B cell (primary cell): ENCODE data around the gene DIPK1A. TPM values are rescaled to one million over a fixed set of nuclear protein-coding genes. Genes with fewer than 3 reads are reported as not detected.
A peak's percentile ranks its signal among the peaks of the same experiment; 100 is the strongest.

ENCODE experiments used
- ATAC-seq: fragments of 200-7000 bp; cut with Tn5 transposase; one replicate; pipeline ENCODE4 v1.10.0; 2021; ENCODE audit warnings: low read depth, mild to moderate bottlenecking, moderate number of reproducible peaks, moderate library complexity
- CTCF ChIA-PET: fragments of 350-600 bp; sonication (Branson Sonifier 250); formaldehyde crosslinking; loops from one replicate; lab custom pipeline; 2021; ENCODE audit warnings: antibody characterized with exemption, inconsistent platforms; lab: Charles Lee
- POLR2A ChIA-PET: fragments of 350-600 bp; sonication (Branson Sonifier 250); formaldehyde crosslinking; loops from one replicate; lab custom pipeline; 2021; ENCODE audit warnings: antibody characterized with exemption; lab: Charles Lee
- DNase-seq: peaks from one replicate; pipeline ENCODE4 v3.0.0; 2013
- H2AFZ ChIP-seq: 2 replicates; pipeline ENCODE4 v1.6.1; 2012; ENCODE audit warnings: mild to moderate bottlenecking, low read depth, low read length; ENCODE audit not compliant: insufficient read depth, poor library complexity, severe bottlenecking
- H3K27ac ChIP-seq, 2 donors: 1 replicate in 1 of 2; 2 replicates in 1 of 2; pipeline ENCODE4 v1.5.1; 2012 to 2013; ENCODE audit warnings: low read length in 2 of 2, mild to moderate bottlenecking in 2 of 2, moderate library complexity in 1 of 2
- H3K27me3 ChIP-seq, 4 experiments: fragments of 200-600 bp in 1 of 4; sonication (generic) in 1 of 4; replicated peaks in 1 of 4; 1 replicate in 2 of 4; 2 replicates in 2 of 4; pipeline versions ENCODE4 v1.6.1 to v1.7.0; 2013 to 2016; ENCODE audit warnings: low read length in 3 of 4, mild to moderate bottlenecking in 2 of 4, mixed read lengths in 1 of 4, moderate library complexity in 1 of 4; ENCODE audit not compliant: insufficient read depth in 4 of 4, control insufficient read depth in 3 of 4; ENCODE audit errors: control extremely low read depth in 1 of 4
- H3K36me3 ChIP-seq, 2 experiments: replicated peaks in 1 of 2; 1 replicate in 1 of 2; 2 replicates in 1 of 2; pipeline versions ENCODE4 v1.6.1 to v1.7.1; 2013; ENCODE audit warnings: low read length in 1 of 2; ENCODE audit not compliant: insufficient read depth in 2 of 2, control insufficient read depth in 1 of 2; ENCODE audit errors: control extremely low read depth in 1 of 2, extremely low read depth in 1 of 2
- H3K4me1 ChIP-seq, 2 donors: fragments of 200-600 bp in 1 of 2; sonication (generic) in 1 of 2; 1 replicate in 1 of 2; 2 replicates in 1 of 2; pipeline versions ENCODE4 v1.5.1 to v1.6.1; 2013 to 2017; ENCODE audit warnings: low read length in 2 of 2; ENCODE audit not compliant: control insufficient read depth in 2 of 2, insufficient read depth in 2 of 2
- H3K4me2 ChIP-seq: replicated peaks from 2 replicates; pipeline ENCODE3; 2012; ENCODE audit warnings: mild to moderate bottlenecking, low read depth, low read length; ENCODE audit not compliant: poor library complexity, severe bottlenecking
- H3K4me3 ChIP-seq, 5 experiments: fragments of 200-600 bp in 1 of 5; sonication (generic) in 1 of 5; 1 replicate in 3 of 5; 2 replicates in 2 of 5; pipeline versions ENCODE4 v1.5.1 to v1.7.0; 2011 to 2016; ENCODE audit warnings: low read length in 4 of 5, mild to moderate bottlenecking in 4 of 5, low read depth in 2 of 5, control low read depth in 1 of 5, moderate library complexity in 1 of 5; ENCODE audit not compliant: insufficient read depth in 1 of 5; ENCODE audit errors: control extremely low read depth in 1 of 5, extremely low read depth in 1 of 5
- H3K79me2 ChIP-seq: fragments of 200-600 bp; sonication (generic); one replicate; pipeline ENCODE4 v1.6.0; 2016; ENCODE audit warnings: low read length; ENCODE audit not compliant: control insufficient read depth, insufficient read depth
- H3K9ac ChIP-seq: fragments of 200-600 bp; sonication (generic); 2 replicates; pipeline ENCODE4 v1.6.1; 2017; ENCODE audit warnings: mild to moderate bottlenecking, low read length, moderate library complexity
- H3K9me3 ChIP-seq, 3 donors: one replicate each; pipeline versions ENCODE4 v1.6.1 to v1.7.1; 2013; ENCODE audit warnings: low read length in 2 of 3; ENCODE audit not compliant: control insufficient read depth in 2 of 3, insufficient read depth in 1 of 3; ENCODE audit errors: control extremely low read depth in 1 of 3
- H4K20me1 ChIP-seq: 2 replicates; pipeline ENCODE4 v1.6.0; 2012; ENCODE audit warnings: mild to moderate bottlenecking, low read length; ENCODE audit not compliant: insufficient read depth, control insufficient read depth, poor library complexity, severe bottlenecking
- H3K27ac Mint-ChIP-seq: one replicate; pipeline ENCODE4 v1.8.0; 2021; ENCODE audit warnings: mixed read lengths
- H3K27me3 Mint-ChIP-seq: one replicate; pipeline ENCODE4 v1.8.0; 2021; ENCODE audit warnings: mixed read lengths
- H3K4me1 Mint-ChIP-seq: one replicate; pipeline ENCODE4 v1.8.0; 2021; ENCODE audit warnings: mixed read lengths
- H3K4me3 Mint-ChIP-seq: one replicate; pipeline ENCODE4 v1.8.0; 2021; ENCODE audit warnings: mixed read lengths
- H3K9me3 Mint-ChIP-seq: one replicate; pipeline ENCODE4 v1.8.0; 2022; ENCODE audit warnings: mixed read lengths; ENCODE audit not compliant: insufficient read depth
- CTCF ChIP-seq: fragments of 200-600 bp; IDR thresholded peaks from one replicate; pipeline ENCODE4 v1.8.0; 2022; ENCODE audit warnings: antibody characterized with exemption, mild to moderate bottlenecking
- EZH2 ChIP-seq: IDR thresholded peaks from 2 replicates; pipeline ENCODE4 v1.6.1; 2012; ENCODE audit warnings: borderline replicate concordance, low read depth, mild to moderate bottlenecking, moderate library complexity, low read length; ENCODE audit not compliant: insufficient read depth, poor library complexity, severe bottlenecking
- WGBS: methylation state at CpG from one replicate; pipeline ENCODE4 v1.1.5; 2013; ENCODE audit warnings: missing lambda C conversion rate; ENCODE audit not compliant: insufficient coverage; 5-methylcytosine and 5-hydroxymethylcytosine counted together
- intact Hi-C: fragments of 100-400 bp; cut with micrococcal nuclease; formaldehyde crosslinking; loops from one replicate; pipeline ENCODE4 v1.10.0; 2022
- polyA plus RNA-seq: library from polyadenylated mRNA; depleted of rRNA; stranded (reverse); fragments of >200 nt; gene quantifications from 2 replicates; pipeline ENCODE4 v1.2.3, GENCODE V29; 2012
- total RNA-seq, 2 donors: library from RNA; stranded (reverse); fragments of 120-200 nt in 1 of 2; gene quantifications; 1 replicate in 1 of 2; 2 replicates in 1 of 2; pipeline versions ENCODE4 v1.2.3 to v1.2.4, GENCODE V29; 2013 to 2022

The DIPK1A gene
- total and polyA plus RNA-seq, 2 donors (not counting 1 experiment from before 2014, with no cell fraction given), result 10.7 to 22.7 TPM

- Histone ChIP-seq H3K79me2 (peaks cover 71% of the 10 kb centered on the region), H3K4me1 (peaks cover 16 to 21% of the 10 kb centered on the region in 2 donors), H3K27ac (no peak overlapping the region), H3K36me3 (no peaks in the 10 kb centered on the region), H3K27me3 (no peaks in the 10 kb centered on the region), H3K4me2 (no peak overlapping the region), H3K9me3 (peaks cover 0 to 10% (median 0%) of the 10 kb centered on the region in 3 donors), H2AFZ (no peak overlapping the region), H3K4me3 (no peak overlapping the region), H3K9ac (no peak overlapping the region), H4K20me1 (peaks cover 19% of the 10 kb centered on the region)
- Mint-ChIP-seq H3K27me3 (no peaks in the 10 kb centered on the region), H3K27ac (peak overlapping the region; percentile 35), H3K9me3 (peaks cover 4% of the 10 kb centered on the region), H3K4me3 (no peak overlapping the region), H3K4me1 (peaks cover 43% of the 10 kb centered on the region)
- no CpG with 5 or more reads among the region's 2 CpGs for WGBS
- ChIA-PET CTCF (interaction anchor here (1.0 to 1.9 kb wide), 3 partner anchors 28 to 138 kb away, joined by 3 to 10 read pairs (median 4); no protein-coding TSS in a partner anchor), POLR2A (no interaction called here)
- intact Hi-C loops, result loop anchor here (5.0 kb wide), 1 partner anchor 40 kb away; no protein-coding TSS in a partner anchor
- no peak for ATAC-seq
- TF ChIP-seq CTCF (no peak), EZH2 (no peak)
- no peak for DNase-seq
These were observed 73.8 kb downstream of the DIPK1A start for GRCh38 chr1:92887465-92887864.

- H3K4me2 ChIP-seq, result no peak overlapping the region
- Mint-ChIP-seq H3K9me3 (peaks cover 4% of the 10 kb centered on the region), H3K4me1 (peaks cover 46% of the 10 kb centered on the region), H3K27me3 (no peaks in the 10 kb centered on the region), H3K27ac (peak overlapping the region; percentile 35), H3K4me3 (no peak overlapping the region)
- DNase-seq (no peak), ATAC-seq (no peak)
- H3K27ac ChIP-seq, result peak overlapping the region in 1 of 2 donors; percentile 17
- H3K36me3 ChIP-seq, result no peaks in the 10 kb centered on the region
- ChIA-PET CTCF (interaction anchor here (1.0 to 1.9 kb wide), 2 partner anchors 27 to 107 kb away, joined by 3 to 10 read pairs; no protein-coding TSS in a partner anchor), POLR2A (no interaction called here)
- no CpG with 5 or more reads among the region's 2 CpGs for whole genome bisulfite sequencing
- no peak overlapping the region for H3K4me3 ChIP-seq
- TF ChIP-seq EZH2 (no peak), CTCF (no peak)
- peaks cover 16 to 21% of the 10 kb centered on the region in 2 donors for H3K4me1 ChIP-seq
- peaks cover 24% of the 10 kb centered on the region for H4K20me1 ChIP-seq
- no peak overlapping the region for H3K9ac ChIP-seq
- H2AFZ ChIP-seq, result no peak overlapping the region
- peaks cover 0 to 10% (median 1%) of the 10 kb centered on the region in 3 donors for H3K9me3 ChIP-seq
- H3K79me2 ChIP-seq, result peaks cover 75% of the 10 kb centered on the region
- intact Hi-C loops, result loop anchor here (5.0 kb wide), 1 partner anchor 40 kb away; no protein-coding TSS in a partner anchor
- H3K27me3 ChIP-seq, result no peaks in the 10 kb centered on the region
These were observed 74.3 kb downstream of the DIPK1A start for GRCh38 chr1:92886886-92887419.
